ENCODE measurements around the gene C1QTNF6.
"Not testable (repeated sequence)": the region's sequence is repeated elsewhere in the genome, so short reads cannot be mapped to it uniquely, and the experiment has no call there.

C1QTNF6 gene

GRCh38 chr22:37187891-37188761 is at the start of gene C1QTNF6:
Gene C1QTNF6, minus strand, starts transcription at chr22:37188247. Its CDS starts 34 bp downstream, at chr22:37188213.
- no peak for DNase-seq

GRCh38 chr22:37235897-37236607 is 48.0 kb upstream of the C1QTNF6 start:
- DNase-seq = no peak

- no peak for DNase-seq
These were observed 47.0 kb upstream of the C1QTNF6 start for GRCh38 chr22:37234736-37235711.

GRCh38 chr22:37233751-37234631 is 45.9 kb upstream of the C1QTNF6 start:
- DNase-seq = no peak

GRCh38 chr22:37233371-37233750 is 45.3 kb upstream of the C1QTNF6 start:
- DNase-seq = not testable (repeated sequence)

- no peak for DNase-seq
These were observed 44.3 kb upstream of the C1QTNF6 start for GRCh38 chr22:37232140-37232998.

GRCh38 chr22:37231406-37232139 is 43.5 kb upstream of the C1QTNF6 start:
- DNase-seq = no peak

GRCh38 chr22:37230673-37231405 is 42.8 kb upstream of the C1QTNF6 start:
- DNase-seq = no peak

- DNase-seq = no peak
These were observed 42.0 kb upstream of the C1QTNF6 start for GRCh38 chr22:37229805-37230672.

GRCh38 chr22:37229012-37229804 is 41.2 kb upstream of the C1QTNF6 start:
- no peak for DNase-seq

- no peak for DNase-seq
These were observed 40.3 kb upstream of the C1QTNF6 start for GRCh38 chr22:37228106-37229011.

- DNase-seq = no peak
These were observed 38.5 kb upstream of the C1QTNF6 start for GRCh38 chr22:37226514-37226913.

- no peak for DNase-seq
These were observed 38.0 kb upstream of the C1QTNF6 start for GRCh38 chr22:37226087-37226486.

GRCh38 chr22:37225481-37225880 is 37.4 kb upstream of the C1QTNF6 start:
- no peak for DNase-seq

- DNase-seq = no peak
These were observed 36.8 kb upstream of the C1QTNF6 start for GRCh38 chr22:37224757-37225420.
